Measurements from ENCODE around the gene GRIP1. TPM values are rescaled to one million over a fixed set of nuclear protein-coding genes. Genes with fewer than 3 reads are reported as not detected.
A peak's percentile ranks its signal among the peaks of the same experiment; 100 is the strongest.

The GRIP1 gene
- total and polyA plus RNA-seq, 5 donors from 2014 or later, result 0.21 to 1.1 (median 0.41) TPM; not detected in 1

DNA sequence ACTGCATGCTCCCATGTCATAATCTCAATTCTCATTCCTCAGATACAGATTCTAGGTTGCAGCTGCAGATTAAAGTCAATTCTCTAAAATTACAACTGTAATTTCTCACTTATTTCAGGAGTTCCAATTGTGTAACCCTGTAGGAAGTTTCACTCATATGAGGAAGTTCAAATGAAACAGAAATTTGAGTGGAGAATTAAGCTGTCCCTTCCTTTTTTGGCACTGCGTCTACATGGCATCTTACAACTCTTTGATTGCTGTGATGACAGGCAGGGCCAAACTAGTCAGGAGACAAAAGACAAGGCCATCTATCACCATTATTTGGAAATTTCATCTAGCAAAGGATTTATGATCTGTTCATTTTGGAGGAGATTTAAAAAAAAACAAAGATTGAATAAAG, 13.3 kb upstream of the GRIP1 start:
- Mint-ChIP-seq H3K4me3 (no peak overlapping the region), H3K9me3 (no peaks in the 10 kb centered on the region), H3K36me3 (no peaks in the 10 kb centered on the region), H3K27ac (no peak overlapping the region), H3K4me1 (peaks cover 0 to 3% (median 0%) of the 10 kb centered on the region in 4 donors), H3K27me3 (no peaks in the 10 kb centered on the region)
- Histone ChIP-seq H3K27me3 (ENCODE audit: control insufficient read depth, insufficient read depth, low read length) (no peaks in the 10 kb centered on the region), H3K4me3 (ENCODE audit: low read depth, low read length) (no peak overlapping the region), H3K4me1 (ENCODE audit: control insufficient read depth, insufficient read depth, low read length, poor library complexity, severe bottlenecking) (no peaks in the 10 kb centered on the region), H3K27ac (ENCODE audit: insufficient read depth, low read length, poor library complexity, severe bottlenecking) (no peak overlapping the region), H3K36me3 (ENCODE audit: control insufficient read depth, insufficient read depth, low read length) (no peaks in the 10 kb centered on the region), H3K9me3 (ENCODE audit: control insufficient read depth in 2 of 2, low read length in 2 of 2) (no peaks in the 10 kb centered on the region)
- ATAC-seq (ENCODE audit: low read depth in 2 of 2) (no peak), DNase-seq (no peak)

DNA sequence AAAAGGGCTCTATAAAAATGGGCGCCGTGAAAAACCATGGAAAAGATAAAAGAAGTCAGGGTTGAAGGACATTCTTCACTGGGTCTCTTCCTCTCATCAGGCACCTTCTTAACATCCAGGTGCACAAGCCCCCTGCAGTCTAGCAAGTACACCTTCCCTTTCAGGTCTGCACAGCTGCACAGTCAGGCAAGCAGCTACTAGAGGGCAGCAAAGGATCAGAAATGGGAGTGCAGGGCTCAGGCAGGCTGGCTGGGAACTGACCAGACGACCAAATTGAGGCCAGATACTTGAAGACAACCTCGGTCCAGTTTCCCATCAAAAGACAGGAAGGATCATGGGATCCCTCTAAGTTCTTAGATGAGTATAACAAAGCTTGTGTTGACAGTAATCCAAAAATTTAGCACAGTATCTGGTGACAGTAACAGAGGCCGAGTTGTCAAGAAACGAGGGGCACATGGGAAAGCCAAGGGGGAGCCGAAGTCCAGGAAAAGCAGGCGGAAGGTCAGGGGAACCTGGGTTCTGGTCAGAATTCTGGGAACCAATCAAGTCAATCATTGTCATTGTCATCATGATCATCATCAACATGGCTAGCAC, 10.1 kb upstream of the GRIP1 start:
- Mint-ChIP-seq H3K27ac (no peak overlapping the region), H3K36me3 (no peaks in the 10 kb centered on the region), H3K9me3 (no peaks in the 10 kb centered on the region), H3K27me3 (no peaks in the 10 kb centered on the region), H3K4me3 (no peak overlapping the region), H3K4me1 (peaks cover 0 to 2% (median 0%) of the 10 kb centered on the region in 4 donors)
- no peaks in the 10 kb centered on the region for H3K36me3 ChIP-seq (ENCODE audit: control insufficient read depth, insufficient read depth, low read length)
- H3K4me3 ChIP-seq (ENCODE audit: low read depth, low read length), result no peak overlapping the region
- H3K27me3 ChIP-seq (ENCODE audit: control insufficient read depth, insufficient read depth, low read length), result peaks cover 1% of the 10 kb centered on the region
- H3K27ac ChIP-seq (ENCODE audit: insufficient read depth, low read length, poor library complexity, severe bottlenecking), result no peak overlapping the region
- DNase-seq (peak; percentile 10 to 40 (median 29)), ATAC-seq (ENCODE audit: low read depth in 2 of 2) (peak; percentile 47 to 66)
- no peaks in the 10 kb centered on the region for H3K9me3 ChIP-seq (ENCODE audit: control insufficient read depth in 2 of 2, low read length in 2 of 2)
- H3K4me1 ChIP-seq (ENCODE audit: control insufficient read depth, insufficient read depth, low read length, poor library complexity, severe bottlenecking), result no peaks in the 10 kb centered on the region

DNA sequence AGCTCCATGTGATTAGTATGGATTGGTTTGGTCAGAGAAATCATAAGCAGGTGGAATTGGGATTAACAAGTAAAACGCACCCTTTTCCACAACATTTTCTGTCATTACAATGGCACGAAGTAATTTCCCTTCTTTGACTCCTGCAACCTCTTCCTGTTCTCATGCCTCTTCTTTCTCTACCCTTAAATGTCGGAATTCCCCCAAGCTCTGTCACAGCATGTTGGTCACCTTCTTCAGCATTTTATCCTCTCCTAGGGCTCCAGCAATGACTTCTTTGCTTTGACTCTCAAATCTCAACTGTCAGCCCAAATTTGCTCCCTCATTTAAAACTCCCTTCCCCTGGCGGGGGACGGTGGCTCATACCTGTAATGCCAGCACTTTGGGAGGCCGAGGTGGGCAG, 5.3 kb upstream of the GRIP1 start:
- no peak overlapping the region for H3K27ac Mint-ChIP-seq
- H3K36me3 ChIP-seq (ENCODE audit: control insufficient read depth, insufficient read depth, low read length), result no peaks in the 10 kb centered on the region
- H3K4me3 Mint-ChIP-seq, result no peak overlapping the region
- H3K4me3 ChIP-seq (ENCODE audit: low read depth, low read length), result no peak overlapping the region
- peaks cover 3% of the 10 kb centered on the region for H3K27me3 ChIP-seq (ENCODE audit: control insufficient read depth, insufficient read depth, low read length)
- H3K4me1 ChIP-seq (ENCODE audit: control insufficient read depth, insufficient read depth, low read length, poor library complexity, severe bottlenecking), result no peaks in the 10 kb centered on the region
- H3K9me3 ChIP-seq (ENCODE audit: control insufficient read depth in 2 of 2, low read length in 2 of 2), result no peaks in the 10 kb centered on the region
- DNase-seq (no peak), ATAC-seq (ENCODE audit: low read depth in 2 of 2) (no peak)
- H3K9me3 Mint-ChIP-seq, result peaks cover 0 to 3% (median 0%) of the 10 kb centered on the region in 7 donors
- H3K27me3 Mint-ChIP-seq, result no peaks in the 10 kb centered on the region
- no peak overlapping the region for H3K27ac ChIP-seq (ENCODE audit: insufficient read depth, low read length, poor library complexity, severe bottlenecking)
- H3K36me3 Mint-ChIP-seq, result no peaks in the 10 kb centered on the region
- H3K4me1 Mint-ChIP-seq, result no peaks in the 10 kb centered on the region

DNA sequence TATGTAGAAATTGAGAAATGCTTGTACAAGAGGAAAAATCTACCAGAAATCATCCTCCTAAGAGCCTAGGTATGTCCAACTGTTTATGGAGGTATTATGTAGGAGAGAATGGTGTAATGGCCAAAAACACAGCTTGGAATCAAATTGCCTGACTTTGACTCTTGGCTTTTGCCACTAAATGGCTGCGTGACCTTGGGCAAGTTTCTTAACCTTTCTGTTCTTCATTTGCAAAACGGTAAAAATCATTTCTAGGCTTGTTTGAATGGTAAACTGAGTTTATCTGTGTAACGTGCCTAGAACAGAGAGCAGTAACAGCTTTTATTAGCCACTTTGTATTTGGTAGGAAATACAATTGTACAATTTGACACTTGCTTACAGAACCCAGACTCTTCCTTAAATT, 4.9 kb upstream of the GRIP1 start:
- H3K9me3 Mint-ChIP-seq, result peaks cover 0 to 3% (median 0%) of the 10 kb centered on the region in 7 donors
- no peak overlapping the region for H3K27ac ChIP-seq (ENCODE audit: insufficient read depth, low read length, poor library complexity, severe bottlenecking)
- no peaks in the 10 kb centered on the region for H3K36me3 Mint-ChIP-seq
- H3K4me3 ChIP-seq (ENCODE audit: low read depth, low read length), result no peak overlapping the region
- ATAC-seq (ENCODE audit: low read depth in 2 of 2), result no peak
- H3K4me3 Mint-ChIP-seq, result no peak overlapping the region
- H3K4me1 Mint-ChIP-seq, result no peaks in the 10 kb centered on the region
- H3K36me3 ChIP-seq (ENCODE audit: control insufficient read depth, insufficient read depth, low read length), result no peaks in the 10 kb centered on the region
- no peaks in the 10 kb centered on the region for H3K4me1 ChIP-seq (ENCODE audit: control insufficient read depth, insufficient read depth, low read length, poor library complexity, severe bottlenecking)
- H3K9me3 ChIP-seq (ENCODE audit: control insufficient read depth in 2 of 2, low read length in 2 of 2), result no peaks in the 10 kb centered on the region
- H3K27me3 ChIP-seq (ENCODE audit: control insufficient read depth, insufficient read depth, low read length), result peaks cover 3% of the 10 kb centered on the region
- no peaks in the 10 kb centered on the region for H3K27me3 Mint-ChIP-seq
- no peak for DNase-seq
- no peak overlapping the region for H3K27ac Mint-ChIP-seq

DNA sequence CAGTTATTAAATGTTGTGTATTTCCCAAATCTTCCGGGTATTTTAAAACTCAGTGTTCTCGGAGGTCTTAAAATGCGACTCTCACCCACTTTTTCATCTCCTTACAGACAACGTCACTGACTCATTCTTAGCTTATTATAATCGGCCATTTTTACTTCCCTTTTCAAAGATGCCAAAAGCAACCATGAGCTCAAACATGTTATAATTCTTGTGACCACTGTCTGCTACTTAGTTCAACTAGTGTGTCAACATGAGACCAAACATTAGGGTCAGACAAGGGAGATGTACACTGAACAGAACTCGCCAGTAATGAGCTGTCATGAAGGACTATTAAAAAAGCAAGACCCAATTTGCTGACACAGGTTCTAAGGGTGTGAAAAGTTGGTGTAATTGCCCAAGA, 4.2 kb upstream of the GRIP1 start:
- peaks cover 0 to 3% (median 0%) of the 10 kb centered on the region in 7 donors for H3K9me3 Mint-ChIP-seq

DNA sequence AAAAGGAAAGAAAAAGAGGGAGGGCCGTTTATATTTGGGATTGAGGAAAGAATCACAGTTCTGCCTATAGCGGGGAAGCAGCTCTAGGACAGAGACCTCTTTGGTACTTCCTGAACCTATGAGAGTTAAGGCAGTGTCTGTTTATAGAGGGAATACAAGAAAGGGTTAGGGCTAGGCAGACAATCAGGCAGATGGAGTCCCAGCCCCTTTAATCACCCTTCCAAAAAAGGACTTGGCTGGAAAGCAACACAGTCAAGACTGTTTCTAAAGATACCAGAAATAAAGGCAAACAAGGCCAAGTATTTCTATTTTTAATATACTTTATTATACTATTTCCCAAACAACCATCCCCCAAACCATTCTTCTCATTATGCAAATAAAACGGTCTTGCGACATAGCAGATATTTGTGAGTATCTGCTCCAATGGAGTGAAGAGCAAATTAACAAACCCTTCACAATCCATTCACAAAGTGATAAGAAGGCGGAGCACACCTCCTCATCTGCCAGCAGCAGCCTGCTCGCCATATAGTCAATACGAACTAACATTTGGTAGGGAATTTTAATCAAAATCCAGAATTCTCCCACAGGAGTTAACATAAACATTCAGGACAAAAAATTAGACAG, 697 bp upstream of the GRIP1 start:
- peaks cover 0 to 3% (median 0%) of the 10 kb centered on the region in 7 donors for H3K9me3 Mint-ChIP-seq
- H3K9me3 ChIP-seq (ENCODE audit: control insufficient read depth in 2 of 2, low read length in 2 of 2), result no peaks in the 10 kb centered on the region
- no peak overlapping the region for H3K27ac Mint-ChIP-seq
- no peaks in the 10 kb centered on the region for H3K36me3 Mint-ChIP-seq
- no peaks in the 10 kb centered on the region for H3K36me3 ChIP-seq (ENCODE audit: control insufficient read depth, insufficient read depth, low read length)
- no peak overlapping the region for H3K27ac ChIP-seq (ENCODE audit: insufficient read depth, low read length, poor library complexity, severe bottlenecking)
- H3K4me1 ChIP-seq (ENCODE audit: control insufficient read depth, insufficient read depth, low read length, poor library complexity, severe bottlenecking), result no peaks in the 10 kb centered on the region
- H3K4me1 Mint-ChIP-seq, result no peaks in the 10 kb centered on the region
- H3K27me3 Mint-ChIP-seq, result no peaks in the 10 kb centered on the region
- DNase-seq (no peak), ATAC-seq (ENCODE audit: low read depth in 2 of 2) (no peak)
- H3K4me3 Mint-ChIP-seq, result no peak overlapping the region
- peaks cover 3% of the 10 kb centered on the region for H3K27me3 ChIP-seq (ENCODE audit: control insufficient read depth, insufficient read depth, low read length)
- no peak overlapping the region for H3K4me3 ChIP-seq (ENCODE audit: low read depth, low read length)

More for the DNA sequence above, 4.2 kb upstream of the GRIP1 start:
- Histone ChIP-seq H3K9me3 (ENCODE audit: control insufficient read depth in 2 of 2, low read length in 2 of 2) (no peaks in the 10 kb centered on the region), H3K36me3 (ENCODE audit: control insufficient read depth, insufficient read depth, low read length) (no peaks in the 10 kb centered on the region), H3K4me1 (ENCODE audit: control insufficient read depth, insufficient read depth, low read length, poor library complexity, severe bottlenecking) (no peaks in the 10 kb centered on the region), H3K27me3 (ENCODE audit: control insufficient read depth, insufficient read depth, low read length) (peaks cover 3% of the 10 kb centered on the region), H3K4me3 (ENCODE audit: low read depth, low read length) (no peak overlapping the region), H3K27ac (ENCODE audit: insufficient read depth, low read length, poor library complexity, severe bottlenecking) (no peak overlapping the region)
- no peak overlapping the region for H3K4me3 Mint-ChIP-seq
- no peaks in the 10 kb centered on the region for H3K36me3 Mint-ChIP-seq
- ATAC-seq (ENCODE audit: low read depth in 2 of 2) (no peak), DNase-seq (no peak)
- H3K27me3 Mint-ChIP-seq, result no peaks in the 10 kb centered on the region
- H3K4me1 Mint-ChIP-seq, result no peaks in the 10 kb centered on the region
- no peak overlapping the region for H3K27ac Mint-ChIP-seq

DNA sequence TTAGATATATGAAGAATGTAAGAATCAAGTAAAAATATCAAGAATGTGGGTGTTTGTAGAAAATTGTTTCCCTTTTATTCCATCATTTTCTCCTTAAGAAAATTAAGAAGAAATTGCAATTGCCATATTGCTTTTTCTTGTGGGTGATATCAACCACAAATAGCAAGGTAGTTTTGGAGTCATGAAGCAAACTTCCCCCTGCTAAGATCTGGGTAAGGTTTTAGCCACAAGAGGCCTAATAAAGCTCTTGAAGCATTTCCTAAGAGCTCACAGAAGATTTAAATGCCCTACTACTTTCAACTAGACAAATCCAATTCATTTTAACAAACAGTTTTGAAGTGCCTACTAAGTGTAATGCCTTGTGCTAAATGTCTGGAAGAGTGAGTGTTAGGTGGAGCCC, 2.6 kb downstream of the GRIP1 start:
- Histone ChIP-seq H3K9me3 (ENCODE audit: control insufficient read depth in 2 of 2, low read length in 2 of 2) (no peaks in the 10 kb centered on the region), H3K4me3 (ENCODE audit: low read depth, low read length) (no peak overlapping the region), H3K36me3 (ENCODE audit: control insufficient read depth, insufficient read depth, low read length) (no peaks in the 10 kb centered on the region), H3K27ac (ENCODE audit: insufficient read depth, low read length, poor library complexity, severe bottlenecking) (no peak overlapping the region), H3K27me3 (ENCODE audit: control insufficient read depth, insufficient read depth, low read length) (no peaks in the 10 kb centered on the region), H3K4me1 (ENCODE audit: control insufficient read depth, insufficient read depth, low read length, poor library complexity, severe bottlenecking) (no peaks in the 10 kb centered on the region)
- peaks cover 0 to under 1% (median 0%) of the 10 kb centered on the region in 7 donors for H3K9me3 Mint-ChIP-seq
- no peak overlapping the region for H3K27ac Mint-ChIP-seq
- ATAC-seq (ENCODE audit: low read depth in 2 of 2) (no peak), DNase-seq (no peak)
- H3K4me3 Mint-ChIP-seq, result no peak overlapping the region
- H3K27me3 Mint-ChIP-seq, result peaks cover 12% of the 10 kb centered on the region
- H3K36me3 Mint-ChIP-seq, result no peaks in the 10 kb centered on the region
- H3K4me1 Mint-ChIP-seq, result no peaks in the 10 kb centered on the region

Measured in CD4-positive, CD25-positive, alpha-beta regulatory T cell (primary cell).